A549 (cell line): ENCODE data around the gene FARP2. TPM values are rescaled to one million over a fixed set of nuclear protein-coding genes. Genes with fewer than 3 reads are reported as not detected.

Experiments
- ATAC-seq, 2 experiments: fragments of 200-7000 bp in 1 of 2; fragments of >200 bp in 1 of 2; cut with Nextera tagmentation in 1 of 2; cut with Tn5 transposase in 1 of 2; 3 replicates each; pipeline versions ENCODE4 v1.8.0 to v1.9.1; 2018 to 2020; ENCODE audit warnings: mild to moderate bottlenecking in 1 of 2, moderate library complexity in 1 of 2
- CTCF ChIA-PET: fragments of 300-600 bp; sonication (Branson Sonifier 250); formaldehyde crosslinking; extraction: SDS; loops from one replicate; lab custom pipeline; 2021; ENCODE audit warnings: antibody characterized with exemption, inconsistent platforms; lab: Yijun Ruan, JAX
- POLR2A ChIA-PET: fragments of 350-600 bp; formaldehyde crosslinking; extraction: SDS; loops from one replicate; lab custom pipeline; 2021; ENCODE audit warnings: antibody characterized with exemption, inconsistent platforms; lab: Yijun Ruan, JAX
- DNase-seq, 2 experiments: peaks; one replicate each; pipeline versions ENCODE4 v3.0.0 to v3.0.0-alpha.2; 2011 to 2016; ENCODE audit warnings: low read depth in 1 of 2, low spot score in 1 of 2
- FAIRE-seq: peaks from 2 replicates; lab custom pipeline; 2011; peaks lifted over from hg19 to GRCh38; lab: Jason Lieb, UNC
- H3K27ac ChIP-seq, 2 experiments: fragments of >200 bp; sonication (Bioruptor Twin); formaldehyde crosslinking; 3 replicates each; pipeline ENCODE4 v1.5.1; 2016 to 2017
- H3K4me1 ChIP-seq: fragments of >200 bp; sonication (Bioruptor Twin); formaldehyde crosslinking; 3 replicates; pipeline ENCODE4 v1.6.1; 2016
- H3K4me2 ChIP-seq: fragments of >200 bp; sonication (Bioruptor Twin); formaldehyde crosslinking; 3 replicates; pipeline ENCODE4 v1.6.1; 2016
- H3K4me3 ChIP-seq: fragments of >200 bp; sonication (Bioruptor Twin); formaldehyde crosslinking; 3 replicates; pipeline ENCODE4 v1.5.1; 2016
- H3K9me3 ChIP-seq: fragments of >200 bp; sonication (Bioruptor Twin); formaldehyde crosslinking; 3 replicates; pipeline ENCODE4 v1.6.1; 2016
- BHLHE40 ChIP-seq: IDR thresholded peaks from 2 replicates; pipeline ENCODE4 v1.6.1; 2012; ENCODE audit warnings: low read depth, low read length, inconsistent platforms
- CBX2 ChIP-seq: fragments of 200-600 bp; sonication (generic); IDR thresholded peaks from 2 replicates; pipeline ENCODE4 v1.6.1; 2016; ENCODE audit warnings: low read depth, mild to moderate bottlenecking, borderline replicate concordance
- CEBPB ChIP-seq, 2 experiments: fragments of >200 bp in 1 of 2; sonication (Bioruptor Twin) in 1 of 2; formaldehyde crosslinking in 1 of 2; IDR thresholded peaks; 2 replicates each; pipeline ENCODE4 v1.6.1; 2012 to 2016
- CHD2 ChIP-seq: fragments of 150-350 bp; IDR thresholded peaks from 2 replicates; pipeline ENCODE4 v1.6.1; 2014; ENCODE audit warnings: low read length; ENCODE audit not compliant: partially characterized antibody
- EHF ChIP-seq: fragments of 250-450 bp; sonication (Bioruptor Pico); IDR thresholded peaks from 2 replicates; pipeline ENCODE4 v1.5.0; 2020; ENCODE audit warnings: mild to moderate bottlenecking
- EHMT2 ChIP-seq: fragments of 200-600 bp; sonication (generic); IDR thresholded peaks from 2 replicates; pipeline ENCODE4 v1.6.1; 2016; ENCODE audit warnings: antibody characterized with exemption, low read depth, mild to moderate bottlenecking, moderate library complexity
- EP300 ChIP-seq, 2 experiments: fragments of >200 bp; sonication (Bioruptor Twin); formaldehyde crosslinking; IDR thresholded peaks; 2 replicates in 1 of 2; 3 replicates in 1 of 2; pipeline ENCODE4 v1.6.1; 2016 to 2017
- FOSB ChIP-seq: fragments of 250-450 bp; sonication (Bioruptor Pico); IDR thresholded peaks from 2 replicates; pipeline ENCODE4 v1.5.0; 2020; ENCODE audit warnings: mild to moderate bottlenecking, moderate library complexity
- FOSL2 ChIP-seq, 2 experiments: fragments of 450-650 bp in 1 of 2; fragments of >200 bp in 1 of 2; sonication (Bioruptor Twin) in 1 of 2; formaldehyde crosslinking; IDR thresholded peaks; 2 replicates each; pipeline versions ENCODE4 v1.5.0 to v1.6.1; 2016 to 2020; ENCODE audit warnings: mild to moderate bottlenecking in 1 of 2, moderate library complexity in 1 of 2
- HEYL ChIP-seq: fragments of 250-450 bp; sonication (Bioruptor Pico); IDR thresholded peaks from 2 replicates; pipeline ENCODE4 v1.8.0; 2021; ENCODE audit warnings: mild to moderate bottlenecking, moderate library complexity
- HOXA7 ChIP-seq: fragments of 250-450 bp; sonication (Bioruptor Pico); IDR thresholded peaks from 2 replicates; pipeline ENCODE4 v1.5.0; 2020; ENCODE audit warnings: mild to moderate bottlenecking, moderate library complexity
- JUNB ChIP-seq: fragments of >200 bp; sonication (Bioruptor Twin); formaldehyde crosslinking; IDR thresholded peaks from 2 replicates; pipeline ENCODE4 v1.6.1; 2016
- KDM1A ChIP-seq: fragments of 200-600 bp; sonication (generic); IDR thresholded peaks from 2 replicates; pipeline ENCODE4 v1.6.1; 2016; ENCODE audit warnings: low read depth, mild to moderate bottlenecking
- KDM5A ChIP-seq: fragments of 200-600 bp; sonication (generic); IDR thresholded peaks from 2 replicates; pipeline ENCODE4 v1.6.1; 2016; ENCODE audit warnings: antibody characterized with exemption, mild to moderate bottlenecking
- MAZ ChIP-seq: fragments of 150-350 bp; IDR thresholded peaks from 2 replicates; pipeline ENCODE4 v1.6.1; 2014; ENCODE audit warnings: antibody characterized with exemption, low read depth, low read length, borderline replicate concordance
- NR3C1 ChIP-seq: fragments of >200 bp; sonication (Bioruptor Twin); formaldehyde crosslinking; IDR thresholded peaks from 3 replicates; pipeline ENCODE4 v1.6.1; 2017
- POLR2A ChIP-seq: IDR thresholded peaks from 2 replicates; pipeline ENCODE4 v1.6.1; 2012; ENCODE audit warnings: mild to moderate bottlenecking, low read length
- RAD21 ChIP-seq, 2 experiments: fragments of >200 bp in 1 of 2; sonication (Bioruptor Twin) in 1 of 2; formaldehyde crosslinking in 1 of 2; IDR thresholded peaks in 1 of 2; conservative IDR thresholded peaks in 1 of 2; 2 replicates in 1 of 2; 3 replicates in 1 of 2; pipeline ENCODE4 v1.6.1; 2012 to 2018; ENCODE audit warnings: inconsistent platforms in 1 of 2
- RCOR1 ChIP-seq: fragments of 150-350 bp; IDR thresholded peaks from 2 replicates; pipeline ENCODE4 v1.6.1; 2014; ENCODE audit warnings: antibody characterized with exemption, low read length, low read depth
- RFX5 ChIP-seq: fragments of 450-650 bp; IDR thresholded peaks from 2 replicates; pipeline ENCODE4 v1.7.1; 2014; ENCODE audit warnings: antibody characterized with exemption, mild to moderate bottlenecking, moderate library complexity
- SMC3 ChIP-seq: fragments of >200 bp; sonication (Bioruptor Twin); formaldehyde crosslinking; IDR thresholded peaks from 3 replicates; pipeline ENCODE4 v1.6.1; 2018; ENCODE audit warnings: inconsistent platforms
- SREBF2 ChIP-seq: fragments of 450-650 bp; IDR thresholded peaks from 2 replicates; pipeline ENCODE4 v1.6.1; 2014; ENCODE audit warnings: mild to moderate bottlenecking, moderate library complexity
- ZFP36 ChIP-seq: fragments of 450-650 bp; IDR thresholded peaks from 2 replicates; pipeline ENCODE4 v1.6.1; 2014; ENCODE audit warnings: borderline replicate concordance; ENCODE audit not compliant: partially characterized antibody
- ZNF302 ChIP-seq: fragments of 250-450 bp; sonication (Bioruptor Pico); IDR thresholded peaks from 2 replicates; pipeline ENCODE4 v1.9.0; 2021; ENCODE audit warnings: inconsistent platforms, mild to moderate bottlenecking, moderate library complexity
- ZSCAN20 ChIP-seq: fragments of 250-450 bp; sonication (Bioruptor Pico); IDR thresholded peaks from 2 replicates; pipeline ENCODE4 v1.8.0; 2022; ENCODE audit warnings: mild to moderate bottlenecking, moderate library complexity
- WGBS: methylation state at CpG from one replicate; pipeline ENCODE4 v1.1.6; 2017; ENCODE audit errors: missing lambda C conversion rate; 5-methylcytosine and 5-hydroxymethylcytosine counted together
- polyA plus RNA-seq, 4 experiments: library from polyadenylated mRNA; depleted of rRNA in 3 of 4; stranded (reverse); fragments of >200 nt; fragmentation: RNase III in 1 of 4; extraction: RNeasy Plus Mini Kit Qiagen cat#74134 plus additional on column Dnase treatment in 1 of 4; gene quantifications; 2 replicates in 3 of 4; 3 replicates in 1 of 4; pipeline ENCODE4 v1.2.3, GENCODE V29; 2011 to 2017
- TF ChIP-seq, protein P1 (sequence below): IDR thresholded peaks from 2 replicates; pipeline ENCODE4 v1.6.1; 2012
- TF ChIP-seq, protein P2 (sequence below): IDR thresholded peaks from 2 replicates; pipeline ENCODE4 v1.6.1; 2012; ENCODE audit warnings: low read depth, borderline replicate concordance
- TF ChIP-seq, protein P3 (sequence below): fragments of >200 bp; sonication (Bioruptor Twin); formaldehyde crosslinking; IDR thresholded peaks from 3 replicates; pipeline ENCODE4 v1.6.1; 2016
- TF ChIP-seq, protein P4 (sequence below): fragments of 200-600 bp; sonication (generic); IDR thresholded peaks from 2 replicates; pipeline ENCODE4 v1.6.1; 2016; ENCODE audit warnings: antibody characterized with exemption, mild to moderate bottlenecking, moderate library complexity

The FARP2 gene
- polyA plus RNA-seq, 2 of the 4 experiments (the other 2 are of a cell fraction), result 17.0 to 29.1 TPM

- WGBS, result 85% methylated on average over 2 of the region's 2 CpGs
- no peak for TF ChIP-seq RFX5
- no peak for TF ChIP-seq KDM1A
- TF ChIP-seq MAZ, result no peak
- TF ChIP-seq SREBF2, result no peak
- TF ChIP-seq NR3C1, result no peak
- TF ChIP-seq JUNB, result no peak
- TF ChIP-seq CHD2, result no peak
- TF ChIP-seq, protein P1, sequence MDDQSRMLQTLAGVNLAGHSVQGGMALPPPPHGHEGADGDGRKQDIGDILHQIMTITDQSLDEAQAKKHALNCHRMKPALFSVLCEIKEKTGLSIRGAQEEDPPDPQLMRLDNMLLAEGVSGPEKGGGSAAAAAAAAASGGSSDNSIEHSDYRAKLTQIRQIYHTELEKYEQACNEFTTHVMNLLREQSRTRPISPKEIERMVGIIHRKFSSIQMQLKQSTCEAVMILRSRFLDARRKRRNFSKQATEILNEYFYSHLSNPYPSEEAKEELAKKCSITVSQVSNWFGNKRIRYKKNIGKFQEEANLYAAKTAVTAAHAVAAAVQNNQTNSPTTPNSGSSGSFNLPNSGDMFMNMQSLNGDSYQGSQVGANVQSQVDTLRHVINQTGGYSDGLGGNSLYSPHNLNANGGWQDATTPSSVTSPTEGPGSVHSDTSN, result no peak
- TF ChIP-seq EHMT2, result no peak
- TF ChIP-seq EHF, result no peak
- no peak for TF ChIP-seq CEBPB (IDR thresholded peaks at IDR 0.05)
- no peak for TF ChIP-seq RCOR1
- no peak for TF ChIP-seq CBX2
- TF ChIP-seq ZSCAN20 (CRISPR knock-in tag), result no peak
- TF ChIP-seq POLR2A, result no peak
- TF ChIP-seq HOXA7 (CRISPR knock-in tag), result no peak
- Histone ChIP-seq H3K27ac (no peak overlapping the region), H3K4me3 (no peak overlapping the region), H3K4me2 (no peak overlapping the region), H3K4me1 (no peaks in the 10 kb centered on the region), H3K9me3 (no peaks in the 10 kb centered on the region)
- ChIA-PET CTCF (no interaction called here), POLR2A (no interaction called here)
- no peak for ATAC-seq
- no peak for DNase-seq
- FAIRE-seq, result no peak
These were observed 33.6 kb downstream of the FARP2 start for GRCh38 chr2:241389697-241390096.

DNA sequence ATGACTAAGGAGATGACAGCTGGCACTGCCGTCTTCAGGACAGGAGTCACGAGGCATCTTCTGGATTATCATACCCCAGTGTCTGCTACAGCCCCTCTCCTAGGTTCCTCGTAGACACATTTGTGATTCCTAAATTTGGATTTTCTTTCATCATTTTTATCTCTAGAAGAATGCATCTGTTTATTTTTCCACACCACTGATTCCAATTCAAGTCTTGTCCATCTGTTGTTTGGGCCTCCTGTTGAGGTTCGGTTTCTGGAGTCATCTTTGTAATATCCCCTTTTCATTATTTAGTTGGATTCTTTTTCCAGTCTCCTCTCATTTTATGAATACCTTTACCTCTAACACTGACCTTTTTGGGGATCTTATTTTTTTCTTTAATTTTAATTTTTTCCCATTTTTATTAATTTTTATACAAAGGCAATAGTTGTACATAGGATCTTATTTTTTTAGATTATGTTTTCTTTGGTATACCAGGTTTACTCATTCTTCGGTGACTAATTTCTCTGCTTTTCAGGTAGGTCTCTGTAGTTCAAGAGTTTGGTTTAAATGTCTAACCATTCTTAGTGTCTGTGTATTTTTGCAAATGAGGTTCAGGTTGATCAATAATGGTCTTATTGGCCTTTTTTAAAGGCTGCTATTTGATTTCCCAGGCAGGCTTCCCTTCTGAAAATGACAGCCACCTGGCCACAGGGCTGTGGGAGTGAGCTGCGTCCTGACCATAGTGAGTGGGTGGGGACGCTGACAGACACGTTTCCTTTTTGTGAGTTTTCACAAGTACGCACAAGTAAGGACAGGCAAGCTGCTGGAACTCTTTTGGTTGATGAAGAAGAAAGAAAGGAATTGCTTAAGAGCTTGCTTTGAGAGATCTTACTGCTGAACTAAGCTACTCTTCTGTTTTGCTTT lies 34.5 kb downstream of the FARP2 start:
- Histone ChIP-seq H3K4me3 (no peak overlapping the region), H3K27ac (no peak overlapping the region), H3K9me3 (no peaks in the 10 kb centered on the region), H3K4me1 (no peaks in the 10 kb centered on the region), H3K4me2 (no peak overlapping the region)
- TF ChIP-seq, protein P2, sequence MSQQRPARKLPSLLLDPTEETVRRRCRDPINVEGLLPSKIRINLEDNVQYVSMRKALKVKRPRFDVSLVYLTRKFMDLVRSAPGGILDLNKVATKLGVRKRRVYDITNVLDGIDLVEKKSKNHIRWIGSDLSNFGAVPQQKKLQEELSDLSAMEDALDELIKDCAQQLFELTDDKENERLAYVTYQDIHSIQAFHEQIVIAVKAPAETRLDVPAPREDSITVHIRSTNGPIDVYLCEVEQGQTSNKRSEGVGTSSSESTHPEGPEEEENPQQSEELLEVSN, result no peak
- no peak for TF ChIP-seq EHMT2
- TF ChIP-seq CHD2, result no peak
- TF ChIP-seq FOSB, result no peak
- TF ChIP-seq SMC3, result no peak
- no peak for TF ChIP-seq KDM5A
- TF ChIP-seq CEBPB (IDR thresholded peaks at IDR 0.05), result no peak
- no peak for TF ChIP-seq ZFP36
- no peak for TF ChIP-seq ZSCAN20 (CRISPR knock-in tag)
- TF ChIP-seq, protein P3, sequence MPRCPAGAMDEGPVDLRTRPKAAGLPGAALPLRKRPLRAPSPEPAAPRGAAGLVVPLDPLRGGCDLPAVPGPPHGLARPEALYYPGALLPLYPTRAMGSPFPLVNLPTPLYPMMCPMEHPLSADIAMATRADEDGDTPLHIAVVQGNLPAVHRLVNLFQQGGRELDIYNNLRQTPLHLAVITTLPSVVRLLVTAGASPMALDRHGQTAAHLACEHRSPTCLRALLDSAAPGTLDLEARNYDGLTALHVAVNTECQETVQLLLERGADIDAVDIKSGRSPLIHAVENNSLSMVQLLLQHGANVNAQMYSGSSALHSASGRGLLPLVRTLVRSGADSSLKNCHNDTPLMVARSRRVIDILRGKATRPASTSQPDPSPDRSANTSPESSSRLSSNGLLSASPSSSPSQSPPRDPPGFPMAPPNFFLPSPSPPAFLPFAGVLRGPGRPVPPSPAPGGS, result no peak
- no peak for TF ChIP-seq EP300 (IDR thresholded peaks at IDR 0.05)
- no peak for TF ChIP-seq RAD21 (conservative IDR thresholded peaks at IDR 0.05 in 1 of 2, IDR thresholded peaks at IDR 0.05 in 1 of 2)
- no peak for TF ChIP-seq RFX5
- TF ChIP-seq HEYL (CRISPR knock-in tag), result no peak
- no peak for TF ChIP-seq ZNF302
- TF ChIP-seq MAZ, result no peak
- TF ChIP-seq, protein P4, sequence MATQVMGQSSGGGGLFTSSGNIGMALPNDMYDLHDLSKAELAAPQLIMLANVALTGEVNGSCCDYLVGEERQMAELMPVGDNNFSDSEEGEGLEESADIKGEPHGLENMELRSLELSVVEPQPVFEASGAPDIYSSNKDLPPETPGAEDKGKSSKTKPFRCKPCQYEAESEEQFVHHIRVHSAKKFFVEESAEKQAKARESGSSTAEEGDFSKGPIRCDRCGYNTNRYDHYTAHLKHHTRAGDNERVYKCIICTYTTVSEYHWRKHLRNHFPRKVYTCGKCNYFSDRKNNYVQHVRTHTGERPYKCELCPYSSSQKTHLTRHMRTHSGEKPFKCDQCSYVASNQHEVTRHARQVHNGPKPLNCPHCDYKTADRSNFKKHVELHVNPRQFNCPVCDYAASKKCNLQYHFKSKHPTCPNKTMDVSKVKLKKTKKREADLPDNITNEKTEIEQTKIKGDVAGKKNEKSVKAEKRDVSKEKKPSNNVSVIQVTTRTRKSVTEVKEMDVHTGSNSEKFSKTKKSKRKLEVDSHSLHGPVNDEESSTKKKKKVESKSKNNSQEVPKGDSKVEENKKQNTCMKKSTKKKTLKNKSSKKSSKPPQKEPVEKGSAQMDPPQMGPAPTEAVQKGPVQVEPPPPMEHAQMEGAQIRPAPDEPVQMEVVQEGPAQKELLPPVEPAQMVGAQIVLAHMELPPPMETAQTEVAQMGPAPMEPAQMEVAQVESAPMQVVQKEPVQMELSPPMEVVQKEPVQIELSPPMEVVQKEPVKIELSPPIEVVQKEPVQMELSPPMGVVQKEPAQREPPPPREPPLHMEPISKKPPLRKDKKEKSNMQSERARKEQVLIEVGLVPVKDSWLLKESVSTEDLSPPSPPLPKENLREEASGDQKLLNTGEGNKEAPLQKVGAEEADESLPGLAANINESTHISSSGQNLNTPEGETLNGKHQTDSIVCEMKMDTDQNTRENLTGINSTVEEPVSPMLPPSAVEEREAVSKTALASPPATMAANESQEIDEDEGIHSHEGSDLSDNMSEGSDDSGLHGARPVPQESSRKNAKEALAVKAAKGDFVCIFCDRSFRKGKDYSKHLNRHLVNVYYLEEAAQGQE, result no peak
- no peak for TF ChIP-seq BHLHE40
- no peak for TF ChIP-seq FOSL2 (IDR thresholded peaks at IDR 0.05)
- TF ChIP-seq FOSL2 (CRISPR knock-in tag; IDR thresholded peaks at IDR 0.05), result no peak
- FAIRE-seq (no peak), DNase-seq (no peak), ATAC-seq (no peak)
- ChIA-PET POLR2A (no interaction called here), CTCF (interaction anchor here (1.4 to 1.8 kb wide), 2 partner anchors 9 to 39 kb away, joined by 3 to 6 read pairs; no protein-coding TSS in a partner anchor)
- 95% methylated on average over 9 of the region's 9 CpGs for WGBS
